Measurements from ENCODE around the gene MYO3B.
"Not testable (repeated sequence)": the region's sequence is repeated elsewhere in the genome, so short reads cannot be mapped to it uniquely, and the experiment has no call there.

The MYO3B gene

GRCh38 chr2:170550501-170550900 lies 372.6 kb downstream of the MYO3B start:
- ChIA-PET CTCF (interaction anchor here (0.7 kb wide), 2 partner anchors 110 to 112 kb away, joined by 3 to 4 read pairs; no protein-coding TSS in a partner anchor), POLR2A (no interaction called here)
- TF ChIP-seq TRIM28 (IDR thresholded peaks at IDR 0.05; ENCODE audit: borderline replicate concordance, low read length) (no peak), ZNF335 (tag by site-specific recombination; conservative IDR thresholded peaks at IDR 0.05) (no peak), ZNF223 (tag by site-specific recombination; IDR thresholded peaks at IDR 0.05) (no peak), ZNF423 (tag by site-specific recombination; IDR thresholded peaks at IDR 0.05) (no peak), ZNF175 (tag by site-specific recombination; IDR thresholded peaks at IDR 0.05) (no peak), ZNF146 (tag by site-specific recombination; IDR thresholded peaks at IDR 0.05) (no peak), ZNF510 (tag by site-specific recombination; IDR thresholded peaks at IDR 0.05; ENCODE audit: insufficient replicate concordance) (no peak), GLI4 (tag by site-specific recombination; IDR thresholded peaks at IDR 0.05) (no peak), ZNF521 (tag by site-specific recombination; IDR thresholded peaks at IDR 0.05) (no peak), ATF2 (tag by site-specific recombination; IDR thresholded peaks at IDR 0.05; ENCODE audit: low read depth) (no peak), ZNF664 (tag by site-specific recombination; IDR thresholded peaks at IDR 0.05) (no peak), ZBTB49 (tag by site-specific recombination; IDR thresholded peaks at IDR 0.05; ENCODE audit: low read depth) (no peak), ZEB2 (tag by site-specific recombination; IDR thresholded peaks at IDR 0.05) (no peak), ZNF580 (tag by site-specific recombination; IDR thresholded peaks at IDR 0.05) (no peak), ZNF404 (tag by site-specific recombination; IDR thresholded peaks at IDR 0.05) (no peak), ZNF654 (tag by site-specific recombination; IDR thresholded peaks at IDR 0.05; ENCODE audit: low read depth) (no peak), EGR2 (tag by site-specific recombination; IDR thresholded peaks at IDR 0.05; ENCODE audit: low read depth) (no peak), KLF1 (tag by site-specific recombination; IDR thresholded peaks at IDR 0.05) (no peak), ZNF600 (tag by site-specific recombination; IDR thresholded peaks at IDR 0.05) (no peak), KLF17 (tag by site-specific recombination; IDR thresholded peaks at IDR 0.05) (no peak)
- Histone ChIP-seq H3K27ac (ENCODE audit: extremely low read depth, low read depth, low read length) (no peak overlapping the region), H3K4me3 (ENCODE audit: low read depth, low read length) (no peak overlapping the region), H3K9me3 (ENCODE audit: control insufficient read depth, insufficient read depth, low read depth, low read length) (no peaks in the 10 kb centered on the region), H3K36me3 (ENCODE audit: control insufficient read depth in 2 of 2, insufficient read depth in 1 of 2, low read length in 2 of 2) (no peaks in the 10 kb centered on the region), H3K4me1 (ENCODE audit: control insufficient read depth, insufficient read depth, low read length) (no peaks in the 10 kb centered on the region)

GRCh38 chr2:170551899-170552298 lies 374.0 kb downstream of the MYO3B start:
- H3K9me3 ChIP-seq (ENCODE audit: control insufficient read depth, insufficient read depth, low read depth, low read length); H3K4me1 ChIP-seq (ENCODE audit: control insufficient read depth, insufficient read depth, low read length); H3K36me3 ChIP-seq (ENCODE audit: control insufficient read depth in 2 of 2, insufficient read depth in 1 of 2, low read length in 2 of 2); H3K27ac ChIP-seq (ENCODE audit: extremely low read depth, low read depth, low read length); H3K4me3 ChIP-seq (ENCODE audit: low read depth, low read length); POLR2A ChIA-PET: not testable (repeated sequence)
- CTCF ChIA-PET, result interaction anchor here (1.0 kb wide), 1 partner anchor 9 kb away, joined by 3 read pairs; no protein-coding TSS in a partner anchor
- TF ChIP-seq ZNF707 (tag by site-specific recombination; IDR thresholded peaks at IDR 0.05) (peak; percentile 59; the same call in 1 of the 2 replicates), SETDB1 (IDR thresholded peaks at IDR 0.05; ENCODE audit: insufficient read length, low read length) (peak; percentile 35)

All from HEK293 (cell line).